HG03565 (cell line): ENCODE data around the gene HIGD1A.

Experiments
- ATAC-seq: cut with Tn5 transposase; IDR thresholded peaks from one replicate; pipeline ENCODE4 v1.9.1; 2021; ENCODE audit warnings: mild to moderate bottlenecking, moderate library complexity; ENCODE audit not compliant: unreplicated experiment

HIGD1A gene

GRCh38 chr3:42804106-42804830, at the start of gene HIGD1A:
HIGD1A (minus strand) TSS chr3:42804490; CDS start chr3:42794253, 10,237 bp downstream.
- peak; percentile 97 for ATAC-seq

GRCh38 chr3:42853739-42854302, 49.5 kb upstream of the HIGD1A start:
- ATAC-seq = no peak

GRCh38 chr3:42853056-42853455, 48.8 kb upstream of the HIGD1A start:
- no peak for ATAC-seq

GRCh38 chr3:42852441-42852840, 48.2 kb upstream of the HIGD1A start:
- no peak for ATAC-seq

GRCh38 chr3:42851228-42851834, 47.0 kb upstream of the HIGD1A start:
- ATAC-seq = no peak

GRCh38 chr3:42850263-42850662, 46.0 kb upstream of the HIGD1A start:
- ATAC-seq = no peak

- ATAC-seq = no peak
Measured at GRCh38 chr3:42849017-42849416, 44.7 kb upstream of the HIGD1A start.

GRCh38 chr3:42847731-42848130, 43.4 kb upstream of the HIGD1A start:
- ATAC-seq = no peak

GRCh38 chr3:42846685-42847522, 42.6 kb upstream of the HIGD1A start:
- ATAC-seq = peak; percentile 71

- no peak for ATAC-seq
Measured at GRCh38 chr3:42844815-42845214, 40.5 kb upstream of the HIGD1A start.

- ATAC-seq = no peak
Measured at GRCh38 chr3:42844412-42844713, 40.1 kb upstream of the HIGD1A start.

- ATAC-seq = no peak
Measured at GRCh38 chr3:42843713-42844411, 39.6 kb upstream of the HIGD1A start.

GRCh38 chr3:42841332-42841731, 37.0 kb upstream of the HIGD1A start:
- ATAC-seq = no peak

GRCh38 chr3:42839616-42840015, 35.3 kb upstream of the HIGD1A start:
- ATAC-seq = peak; percentile 92

GRCh38 chr3:42838571-42838970, 34.3 kb upstream of the HIGD1A start:
- no peak for ATAC-seq

GRCh38 chr3:42836150-42837123, 32.1 kb upstream of the HIGD1A start:
- ATAC-seq = no peak

- peak; percentile 59 for ATAC-seq
Measured at GRCh38 chr3:42831321-42831713, 27.0 kb upstream of the HIGD1A start.

GRCh38 chr3:42830437-42831320, 26.4 kb upstream of the HIGD1A start:
- ATAC-seq = no peak
